AG20443 (cell line): ENCODE data around the gene COL10A1.

Experiments used
- DNase-seq: peaks from one replicate; pipeline ENCODE4 v3.0.0; 2012; ENCODE audit warnings: low spot score, mixed read lengths

COL10A1 gene

GRCh38 chr6:116126032-116126431 lies at the start of gene COL10A1:
Gene COL10A1, minus strand, starts transcription at chr6:116126132. Its CDS starts 640 bp downstream, at chr6:116125492.
- DNase-seq: no peak

DNA sequence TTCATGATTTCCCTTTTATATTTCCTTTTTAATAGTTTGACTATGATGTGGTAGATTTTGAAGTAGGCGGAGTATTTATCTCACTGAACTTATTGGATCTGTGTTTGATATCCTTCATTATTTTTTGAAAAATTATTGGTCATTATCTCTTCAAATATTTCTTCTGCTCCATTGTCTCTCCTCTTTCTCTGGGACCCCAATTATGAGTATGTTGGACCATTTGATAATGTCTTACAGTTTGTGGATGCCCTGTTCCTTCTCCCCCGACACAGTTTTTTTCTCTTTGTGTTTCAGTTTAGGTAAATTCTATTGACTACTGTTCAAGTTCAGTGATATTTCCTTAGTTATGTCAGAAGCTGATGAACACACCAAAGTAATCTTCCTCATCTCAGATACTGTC lies 49.4 kb upstream of the COL10A1 start:
- no peak for DNase-seq

- no peak for DNase-seq
Observed at GRCh38 chr6:116173928-116174327, 48.0 kb upstream of the COL10A1 start.

GRCh38 chr6:116170358-116171057 lies 44.6 kb upstream of the COL10A1 start:
- DNase-seq: no peak

GRCh38 chr6:116169880-116170279 lies 43.9 kb upstream of the COL10A1 start:
- DNase-seq: no peak

- no peak for DNase-seq
Observed at GRCh38 chr6:116168148-116168547, 42.2 kb upstream of the COL10A1 start.

DNA sequence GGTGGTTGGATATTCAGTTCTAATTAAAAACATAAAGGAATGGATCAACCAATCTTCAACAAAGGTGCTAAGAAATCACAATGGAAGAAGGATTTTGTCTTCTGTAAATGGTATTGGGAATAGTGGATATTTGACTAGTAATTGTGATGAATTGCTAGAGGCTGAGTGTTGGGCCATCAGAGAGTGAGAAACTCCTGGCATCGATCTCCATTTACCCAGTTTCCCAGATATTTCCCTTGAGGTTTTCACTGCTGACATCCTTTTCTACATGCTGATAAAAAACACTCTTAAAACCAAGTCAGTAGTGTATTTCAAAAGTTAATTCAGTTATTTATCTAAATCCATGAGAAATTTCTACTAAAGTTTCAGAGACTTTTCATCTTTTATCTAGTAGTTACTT lies 40.4 kb upstream of the COL10A1 start:
- DNase-seq: no peak

DNA sequence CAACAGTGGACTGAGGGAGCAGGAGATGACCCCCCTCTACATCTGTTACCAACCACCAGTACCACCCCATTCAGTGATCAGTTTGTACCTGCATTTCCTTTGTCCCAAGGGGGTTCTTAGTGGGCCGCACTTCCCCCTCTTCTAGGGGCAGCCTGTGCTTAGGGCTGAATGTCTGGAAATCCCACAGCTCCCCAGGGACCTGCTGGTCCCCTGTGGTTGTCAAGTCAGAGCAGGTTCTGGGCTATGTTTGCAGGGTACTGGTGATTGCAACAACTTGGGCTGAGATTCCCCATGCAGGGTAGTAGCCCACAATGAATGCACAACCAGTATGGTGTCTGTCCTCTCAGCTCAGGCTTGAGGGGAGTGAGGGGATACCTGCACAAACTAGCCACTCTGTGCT lies 39.7 kb upstream of the COL10A1 start:
- no peak for DNase-seq

- no peak for DNase-seq
Observed at GRCh38 chr6:116159782-116160524, 34.0 kb upstream of the COL10A1 start.

GRCh38 chr6:116158641-116159040 lies 32.7 kb upstream of the COL10A1 start:
- peak; percentile 21 for DNase-seq

DNA sequence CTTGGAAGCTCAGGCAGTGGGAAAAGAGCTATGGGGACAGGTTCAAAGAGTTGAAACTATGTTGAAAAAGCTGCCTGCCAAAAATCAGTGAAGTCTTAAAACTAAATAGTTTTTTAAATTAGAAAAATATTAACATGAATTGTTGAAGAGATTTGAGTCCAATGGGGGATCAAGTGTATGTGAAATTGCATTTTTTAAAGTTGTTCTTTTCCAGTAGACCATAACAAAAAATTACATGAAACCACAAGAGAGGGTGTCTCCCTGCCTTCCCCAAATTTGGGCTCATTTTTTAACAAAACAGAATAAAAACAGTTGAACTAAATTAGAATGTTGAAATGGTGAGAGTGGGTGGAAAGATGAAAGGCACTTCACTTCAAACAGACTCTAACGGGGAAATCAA lies 31.5 kb upstream of the COL10A1 start:
- DNase-seq: no peak

- no peak for DNase-seq
Observed at GRCh38 chr6:116156405-116157326, 30.7 kb upstream of the COL10A1 start.

GRCh38 chr6:116154887-116155286 lies 29.0 kb upstream of the COL10A1 start:
- DNase-seq: no peak

DNA sequence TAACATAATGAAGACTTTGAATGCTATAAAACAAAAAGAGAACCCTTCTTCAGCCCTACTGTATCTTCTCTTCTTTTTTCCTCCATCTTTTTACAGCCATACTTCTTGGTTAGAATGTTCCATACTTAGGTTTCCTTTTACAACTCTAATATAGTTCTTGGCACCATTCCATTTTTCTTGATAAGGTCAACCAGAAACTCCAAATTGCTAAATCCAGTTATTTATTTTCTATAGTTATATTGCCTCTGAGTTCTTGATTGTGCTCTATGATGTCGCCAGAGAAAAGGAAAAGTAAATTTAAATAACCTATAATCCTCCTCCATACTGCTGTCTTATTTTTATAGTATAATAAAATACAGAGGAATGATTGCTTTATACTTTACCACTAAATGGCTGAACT lies 26.7 kb upstream of the COL10A1 start:
- no peak for DNase-seq

GRCh38 chr6:116145803-116146675 lies 20.1 kb upstream of the COL10A1 start:
- no peak for DNase-seq

DNA sequence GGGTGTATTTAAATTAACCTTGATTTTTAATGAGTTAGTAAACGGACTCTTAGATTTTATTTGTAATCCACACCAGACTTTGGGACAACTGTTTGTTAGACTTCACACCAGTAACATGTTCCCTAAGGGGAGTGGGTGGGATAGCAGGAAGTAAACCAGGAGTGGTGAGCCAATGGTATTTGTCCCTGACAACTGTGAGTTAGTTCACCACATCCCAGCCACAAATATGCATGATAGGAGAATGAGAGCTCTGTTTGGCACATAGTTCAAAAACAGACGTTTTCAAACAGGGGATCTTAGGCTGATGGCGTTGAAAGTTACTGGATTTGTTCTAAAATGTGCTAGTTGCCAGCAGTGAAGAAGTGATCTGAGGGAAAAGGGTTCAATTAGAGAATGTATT lies 18.7 kb upstream of the COL10A1 start:
- DNase-seq: peak; percentile 83

DNA sequence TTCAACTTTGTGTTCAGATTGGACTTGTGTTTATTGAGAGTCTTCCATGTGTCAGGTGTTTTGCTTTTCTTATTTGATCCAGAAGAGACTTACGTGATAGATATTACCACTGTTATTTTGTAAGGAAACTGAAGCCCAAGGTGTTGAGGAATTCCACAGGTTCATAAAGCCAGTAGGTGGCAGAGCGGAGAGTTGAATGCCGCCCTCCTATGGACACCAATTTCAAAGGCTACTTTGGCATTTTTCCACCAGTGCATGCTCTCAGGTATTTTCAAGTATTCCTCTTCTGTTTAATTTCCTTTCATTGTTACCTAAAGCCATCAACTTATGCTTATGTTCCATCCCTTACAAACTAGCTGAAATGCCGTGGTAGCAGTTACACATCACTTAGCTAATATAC lies 14.0 kb upstream of the COL10A1 start:
- DNase-seq: no peak

DNA sequence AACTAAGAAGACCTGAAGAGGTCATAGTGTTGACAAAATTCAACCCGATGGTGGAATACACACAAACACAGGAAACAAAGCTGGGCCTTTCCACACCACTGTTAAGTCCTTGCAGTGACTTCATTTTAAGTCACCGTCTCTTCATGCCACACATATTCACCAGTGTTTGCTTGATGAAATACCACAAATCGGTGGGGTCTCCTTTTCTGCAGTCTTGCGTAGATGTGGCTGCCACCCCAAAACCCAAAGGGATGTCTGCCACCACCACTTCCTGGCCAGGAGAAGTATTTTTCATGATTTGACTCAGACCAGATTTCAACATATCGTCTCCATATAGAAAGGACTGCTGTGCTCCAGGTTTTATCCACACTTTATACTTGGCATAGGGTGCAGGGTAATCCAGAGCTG lies 11.0 kb upstream of the COL10A1 start:
- no peak for DNase-seq

DNA sequence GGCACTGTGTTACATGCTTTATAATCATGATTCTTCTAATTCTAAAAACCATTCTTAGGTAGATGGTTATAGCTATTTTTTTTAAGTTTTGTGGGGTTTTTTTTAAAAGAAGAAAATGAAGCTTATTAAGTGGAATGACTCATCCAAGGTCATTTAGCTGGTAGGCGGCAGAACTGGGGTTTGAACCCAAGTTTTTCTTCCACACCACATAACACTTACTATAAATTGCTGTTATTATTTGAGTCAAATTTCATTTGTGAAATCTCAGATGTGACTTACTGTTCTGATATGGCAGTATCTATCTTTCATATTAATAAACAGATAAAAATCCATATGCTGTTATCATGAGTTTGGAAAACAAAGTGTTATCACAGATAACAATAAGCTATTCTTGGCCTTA lies 10.4 kb upstream of the COL10A1 start:
- no peak for DNase-seq

GRCh38 chr6:116133453-116133852 lies 7.5 kb upstream of the COL10A1 start:
- DNase-seq: no peak

DNA sequence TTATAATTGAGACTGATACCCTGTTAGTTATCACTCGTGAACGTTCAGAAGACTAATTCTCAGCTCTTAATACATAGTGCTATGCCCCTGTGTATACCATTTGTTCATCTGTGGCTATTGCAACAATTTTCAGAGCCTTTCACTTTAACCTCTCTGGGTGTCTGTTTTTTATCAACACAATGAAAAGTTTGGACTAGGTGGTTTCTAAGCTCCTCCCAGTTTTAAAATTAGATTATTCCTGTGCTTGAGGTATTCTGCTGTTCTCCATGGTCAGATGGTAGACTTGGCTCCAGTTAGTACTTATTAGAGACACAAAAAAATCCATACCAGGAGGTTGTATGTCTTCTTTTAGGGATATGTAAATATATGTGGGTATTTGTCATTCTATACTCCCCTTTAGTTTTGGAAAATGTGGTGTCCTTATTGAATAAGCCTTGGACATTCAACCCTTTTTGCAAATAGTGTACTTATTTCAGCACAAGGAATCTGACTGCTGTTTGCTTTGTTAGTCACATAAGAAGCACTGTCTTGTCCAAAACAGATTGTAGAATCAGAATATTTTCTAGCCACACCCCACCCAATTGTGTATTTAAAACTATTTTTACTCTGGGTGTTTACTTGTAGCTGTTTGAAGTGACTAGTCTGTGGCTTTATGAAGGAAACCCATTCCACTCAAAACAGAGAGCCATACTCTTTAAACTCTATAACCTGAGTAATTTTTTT lies 2.0 kb upstream of the COL10A1 start:
- peak; percentile 37 for DNase-seq
